A673 (cell line): Measurements from ENCODE around the gene MLXIP.

Source experiments
- EZH2 ChIP-seq: fragments of 200-600 bp; sonication (generic); IDR thresholded peaks from 2 replicates; pipeline ENCODE4 v1.6.1; 2017; ENCODE audit warnings: borderline replicate concordance, low read depth, mild to moderate bottlenecking, mixed read lengths, antibody characterized with exemption, low read length; ENCODE audit not compliant: poor library complexity, severe bottlenecking
- TF ChIP-seq, protein P1 (sequence below): fragments of 300-800, 200-600 bp; sonication (generic); conservative IDR thresholded peaks from 2 replicates; pipeline ENCODE4 v1.5.1; 2017; ENCODE audit warnings: low read depth, mild to moderate bottlenecking, antibody characterized with exemption, low read length, moderate library complexity, mixed read lengths

- TF ChIP-seq, protein P1, sequence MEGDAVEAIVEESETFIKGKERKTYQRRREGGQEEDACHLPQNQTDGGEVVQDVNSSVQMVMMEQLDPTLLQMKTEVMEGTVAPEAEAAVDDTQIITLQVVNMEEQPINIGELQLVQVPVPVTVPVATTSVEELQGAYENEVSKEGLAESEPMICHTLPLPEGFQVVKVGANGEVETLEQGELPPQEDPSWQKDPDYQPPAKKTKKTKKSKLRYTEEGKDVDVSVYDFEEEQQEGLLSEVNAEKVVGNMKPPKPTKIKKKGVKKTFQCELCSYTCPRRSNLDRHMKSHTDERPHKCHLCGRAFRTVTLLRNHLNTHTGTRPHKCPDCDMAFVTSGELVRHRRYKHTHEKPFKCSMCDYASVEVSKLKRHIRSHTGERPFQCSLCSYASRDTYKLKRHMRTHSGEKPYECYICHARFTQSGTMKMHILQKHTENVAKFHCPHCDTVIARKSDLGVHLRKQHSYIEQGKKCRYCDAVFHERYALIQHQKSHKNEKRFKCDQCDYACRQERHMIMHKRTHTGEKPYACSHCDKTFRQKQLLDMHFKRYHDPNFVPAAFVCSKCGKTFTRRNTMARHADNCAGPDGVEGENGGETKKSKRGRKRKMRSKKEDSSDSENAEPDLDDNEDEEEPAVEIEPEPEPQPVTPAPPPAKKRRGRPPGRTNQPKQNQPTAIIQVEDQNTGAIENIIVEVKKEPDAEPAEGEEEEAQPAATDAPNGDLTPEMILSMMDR, result no peak
- TF ChIP-seq EZH2, result no peak
Observed at GRCh38 chr12:122049827-122050226, 28.7 kb upstream of the MLXIP start.
